ENCODE measurements around the gene CA10.

The CA10 gene

DNA sequence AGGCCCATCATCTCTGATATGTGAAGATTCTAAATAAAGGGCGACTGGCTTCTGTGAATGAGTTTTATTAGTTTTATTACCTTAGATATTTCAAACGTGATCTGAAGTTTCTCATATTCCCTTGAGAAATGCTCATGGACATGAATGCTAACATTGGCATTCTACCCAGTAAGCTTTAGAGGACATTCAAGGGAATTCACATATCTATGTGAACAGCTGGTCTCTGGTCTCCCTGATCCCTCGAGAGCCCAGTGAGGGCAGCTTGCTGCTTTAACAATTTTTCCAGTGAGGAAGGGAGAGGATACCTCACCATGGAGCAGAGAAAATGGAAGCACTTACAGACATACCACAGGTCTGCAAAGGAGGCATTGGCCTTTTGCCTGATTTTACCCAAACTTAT lies 312.7 kb downstream of the CA10 start:
- Histone ChIP-seq H3K9ac (ENCODE audit: low read depth, low read length) (no peak overlapping the region), H3K4me1 (ENCODE audit: control insufficient read depth, insufficient read depth, low read length) (no peaks in the 10 kb centered on the region), H3K9me3 (ENCODE audit: control insufficient read depth, insufficient read depth, low read length) (no peaks in the 10 kb centered on the region), H3K27ac (ENCODE audit: low read depth, low read length) (no peak overlapping the region), H3K4me3 (ENCODE audit: low read depth, low read length) (no peak overlapping the region), H3K27me3 (ENCODE audit: control insufficient read depth, insufficient read depth, low read length) (no peaks in the 10 kb centered on the region), H3K36me3 (ENCODE audit: control insufficient read depth, insufficient read depth, low read length) (no peaks in the 10 kb centered on the region)

DNA sequence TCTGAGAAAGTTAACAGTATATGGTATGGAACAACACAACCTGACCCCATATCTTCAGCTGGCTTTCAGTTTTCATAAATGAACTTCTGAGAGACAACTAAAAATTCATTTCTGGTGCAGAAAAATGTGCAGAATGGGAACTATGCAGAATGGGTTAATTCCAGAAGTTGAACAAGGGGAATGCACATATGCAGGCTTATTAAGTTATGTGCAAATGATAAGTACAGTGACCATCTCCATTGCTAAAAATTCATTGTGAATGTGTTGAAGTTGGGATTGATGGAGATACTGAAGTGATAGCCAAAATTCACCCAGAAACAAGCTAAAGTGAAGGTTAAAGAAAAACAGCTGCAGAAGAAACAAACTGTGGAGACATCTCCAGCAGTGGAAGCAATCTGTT lies 315.8 kb downstream of the CA10 start:
- H3K4me3 ChIP-seq (ENCODE audit: low read depth, low read length) = no peak overlapping the region
- H3K9me3 ChIP-seq (ENCODE audit: control insufficient read depth, insufficient read depth, low read length) = no peaks in the 10 kb centered on the region
- no peaks in the 10 kb centered on the region for H3K36me3 ChIP-seq (ENCODE audit: control insufficient read depth, insufficient read depth, low read length)
- H3K4me1 ChIP-seq (ENCODE audit: control insufficient read depth, insufficient read depth, low read length) = no peaks in the 10 kb centered on the region
- no peak overlapping the region for H3K27ac ChIP-seq (ENCODE audit: low read depth, low read length)
- no peaks in the 10 kb centered on the region for H3K27me3 ChIP-seq (ENCODE audit: control insufficient read depth, insufficient read depth, low read length)
- H3K9ac ChIP-seq (ENCODE audit: low read depth, low read length) = no peak overlapping the region

DNA sequence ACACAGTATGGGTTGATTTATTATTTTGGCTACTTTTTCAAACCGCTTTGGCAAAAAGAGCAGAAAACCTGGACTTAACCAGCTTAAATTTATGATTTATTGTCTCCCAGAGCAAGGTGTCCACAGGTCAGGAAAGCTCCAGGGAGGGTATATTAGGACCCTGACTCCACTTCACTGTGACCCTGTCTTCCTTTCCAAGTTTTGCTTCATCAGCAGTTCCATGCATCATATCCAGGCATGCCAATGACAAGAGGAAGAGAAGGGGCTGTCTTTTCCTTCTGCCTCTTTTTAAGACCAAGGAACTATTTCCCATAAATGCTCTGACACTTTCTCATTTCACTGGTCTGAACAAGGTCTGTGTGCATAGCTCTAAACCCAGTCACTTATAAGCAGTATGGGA lies 316.8 kb downstream of the CA10 start:
- Histone ChIP-seq H3K4me3 (ENCODE audit: low read depth, low read length) (no peak overlapping the region), H3K36me3 (ENCODE audit: control insufficient read depth, insufficient read depth, low read length) (no peaks in the 10 kb centered on the region), H3K4me1 (ENCODE audit: control insufficient read depth, insufficient read depth, low read length) (no peaks in the 10 kb centered on the region), H3K27me3 (ENCODE audit: control insufficient read depth, insufficient read depth, low read length) (no peaks in the 10 kb centered on the region), H3K9ac (ENCODE audit: low read depth, low read length) (no peak overlapping the region), H3K27ac (ENCODE audit: low read depth, low read length) (no peak overlapping the region), H3K9me3 (ENCODE audit: control insufficient read depth, insufficient read depth, low read length) (no peaks in the 10 kb centered on the region)

DNA sequence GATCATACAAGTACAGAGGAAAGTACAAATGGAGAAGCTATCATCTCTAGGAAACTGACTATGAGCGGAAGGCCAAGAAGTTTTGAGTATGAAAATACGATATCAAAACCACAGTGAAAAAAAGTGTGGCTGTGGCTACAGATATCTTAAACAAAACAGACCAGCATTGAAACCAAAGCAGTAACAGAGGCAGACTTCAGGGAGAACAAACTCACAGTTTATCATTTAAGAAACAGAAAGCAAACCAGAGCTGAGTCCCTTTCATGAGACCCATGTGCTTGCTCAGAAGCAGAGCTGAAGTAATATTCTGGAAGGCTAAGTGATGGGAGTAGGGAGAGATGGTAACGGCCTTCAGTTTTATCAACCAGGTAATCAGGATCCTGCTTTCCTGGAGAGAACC lies 317.8 kb downstream of the CA10 start:
- Histone ChIP-seq H3K4me1 (ENCODE audit: control insufficient read depth, insufficient read depth, low read length) (no peaks in the 10 kb centered on the region), H3K27me3 (ENCODE audit: control insufficient read depth, insufficient read depth, low read length) (no peaks in the 10 kb centered on the region), H3K9ac (ENCODE audit: low read depth, low read length) (no peak overlapping the region), H3K9me3 (ENCODE audit: control insufficient read depth, insufficient read depth, low read length) (no peaks in the 10 kb centered on the region), H3K4me3 (ENCODE audit: low read depth, low read length) (no peak overlapping the region), H3K36me3 (ENCODE audit: control insufficient read depth, insufficient read depth, low read length) (no peaks in the 10 kb centered on the region), H3K27ac (ENCODE audit: low read depth, low read length) (no peak overlapping the region)

DNA sequence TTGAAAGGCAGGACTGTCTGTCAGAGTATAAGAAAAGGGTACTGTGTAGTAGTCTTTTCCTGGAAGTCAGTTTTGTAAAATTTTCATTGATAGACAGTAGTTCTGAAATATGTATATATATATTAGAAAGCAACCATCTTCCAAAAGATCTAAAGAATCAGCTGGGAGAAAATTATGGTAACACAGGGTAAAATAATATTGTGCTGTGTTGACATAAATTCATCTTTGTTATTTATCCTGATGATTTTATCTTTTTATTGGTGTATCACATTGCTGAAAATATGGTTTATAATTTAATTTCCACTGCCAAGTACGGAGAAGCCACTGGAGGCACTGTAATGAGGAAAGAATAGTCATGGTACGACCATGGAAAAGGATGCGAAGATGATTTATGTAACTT lies 324.9 kb downstream of the CA10 start:
- Histone ChIP-seq H3K4me3 (ENCODE audit: low read depth, low read length) (no peak overlapping the region), H3K27me3 (ENCODE audit: control insufficient read depth, insufficient read depth, low read length) (no peaks in the 10 kb centered on the region), H3K9me3 (ENCODE audit: control insufficient read depth, insufficient read depth, low read length) (no peaks in the 10 kb centered on the region), H3K4me1 (ENCODE audit: control insufficient read depth, insufficient read depth, low read length) (peaks cover 7% of the 10 kb centered on the region; the same call in 1 of the 2 replicates), H3K27ac (ENCODE audit: low read depth, low read length) (no peak overlapping the region), H3K36me3 (ENCODE audit: control insufficient read depth, insufficient read depth, low read length) (no peaks in the 10 kb centered on the region), H3K9ac (ENCODE audit: low read depth, low read length) (no peak overlapping the region)

DNA sequence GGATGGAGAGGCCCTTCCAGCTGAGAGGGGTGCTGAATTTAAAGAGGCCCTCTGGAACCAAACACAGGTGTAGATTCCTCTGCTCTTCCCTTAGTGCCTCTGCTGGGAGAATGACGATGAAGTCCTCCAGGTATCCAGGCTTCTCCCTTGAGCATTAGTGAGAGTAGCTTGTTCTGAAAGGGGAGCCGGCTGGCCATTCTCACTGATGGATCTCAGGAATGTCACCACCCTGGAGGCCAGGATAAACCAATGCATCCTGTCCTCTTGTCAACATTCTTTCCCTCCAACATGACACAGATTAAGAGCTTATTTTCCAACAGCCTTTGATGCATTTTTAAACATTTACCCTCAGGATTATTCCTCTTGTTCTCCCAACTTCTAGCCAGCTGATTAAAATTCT lies 325.5 kb downstream of the CA10 start:
- Histone ChIP-seq H3K4me3 (ENCODE audit: low read depth, low read length) (no peak overlapping the region), H3K27ac (ENCODE audit: low read depth, low read length) (no peak overlapping the region), H3K9ac (ENCODE audit: low read depth, low read length) (no peak overlapping the region), H3K27me3 (ENCODE audit: control insufficient read depth, insufficient read depth, low read length) (no peaks in the 10 kb centered on the region), H3K9me3 (ENCODE audit: control insufficient read depth, insufficient read depth, low read length) (no peaks in the 10 kb centered on the region), H3K36me3 (ENCODE audit: control insufficient read depth, insufficient read depth, low read length) (no peaks in the 10 kb centered on the region), H3K4me1 (ENCODE audit: control insufficient read depth, insufficient read depth, low read length) (peaks cover 7% of the 10 kb centered on the region; the same call in 1 of the 2 replicates)

DNA sequence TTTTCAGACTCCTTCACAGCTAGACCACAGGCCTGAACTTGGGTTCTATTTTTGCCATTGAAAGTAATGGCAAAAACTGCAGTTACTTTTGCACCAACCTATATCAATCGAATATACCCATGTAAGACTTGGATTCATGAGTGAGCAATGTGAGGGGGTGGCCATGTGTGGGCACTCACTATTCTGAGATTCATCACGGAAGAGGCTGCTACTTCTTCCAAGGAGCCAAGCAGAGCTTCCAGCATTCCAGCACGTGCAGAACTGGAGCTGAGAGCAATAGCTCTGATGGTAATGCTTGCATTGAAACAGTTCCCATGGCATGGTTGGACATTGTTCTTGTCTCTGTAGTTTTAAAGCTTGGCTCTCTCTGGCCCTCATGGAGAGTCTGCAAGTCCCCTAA lies 327.6 kb downstream of the CA10 start:
- Histone ChIP-seq H3K9me3 (ENCODE audit: control insufficient read depth, insufficient read depth, low read length) (no peaks in the 10 kb centered on the region), H3K27me3 (ENCODE audit: control insufficient read depth, insufficient read depth, low read length) (no peaks in the 10 kb centered on the region), H3K4me1 (ENCODE audit: control insufficient read depth, insufficient read depth, low read length) (peaks cover 7% of the 10 kb centered on the region; the same call in 1 of the 2 replicates), H3K27ac (ENCODE audit: low read depth, low read length) (no peak overlapping the region), H3K36me3 (ENCODE audit: control insufficient read depth, insufficient read depth, low read length) (no peaks in the 10 kb centered on the region), H3K4me3 (ENCODE audit: low read depth, low read length) (no peak overlapping the region), H3K9ac (ENCODE audit: low read depth, low read length) (no peak overlapping the region)

DNA sequence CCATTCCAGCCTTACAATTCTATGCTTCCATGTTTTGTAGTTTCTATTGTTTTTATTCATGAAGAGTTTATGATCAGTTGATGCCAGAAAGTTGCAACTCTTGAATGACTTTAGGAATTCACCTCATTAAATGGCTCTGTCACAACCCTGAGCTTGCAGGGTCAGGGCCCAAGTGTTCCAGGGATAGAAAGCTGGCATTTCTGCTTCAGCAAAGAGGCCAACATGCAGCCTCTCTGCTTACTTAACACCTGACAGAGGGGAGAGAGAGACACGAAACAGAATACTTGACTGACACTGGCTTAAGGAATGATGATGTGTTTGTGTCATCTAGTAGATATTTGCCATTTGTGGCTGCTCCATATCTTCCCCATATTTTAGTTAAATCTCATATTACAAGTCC lies 328.1 kb downstream of the CA10 start:
- Histone ChIP-seq H3K9me3 (ENCODE audit: control insufficient read depth, insufficient read depth, low read length) (no peaks in the 10 kb centered on the region), H3K27me3 (ENCODE audit: control insufficient read depth, insufficient read depth, low read length) (no peaks in the 10 kb centered on the region), H3K4me1 (ENCODE audit: control insufficient read depth, insufficient read depth, low read length) (peaks cover 7% of the 10 kb centered on the region; the same call in 1 of the 2 replicates), H3K36me3 (ENCODE audit: control insufficient read depth, insufficient read depth, low read length) (no peaks in the 10 kb centered on the region), H3K9ac (ENCODE audit: low read depth, low read length) (no peak overlapping the region), H3K27ac (ENCODE audit: low read depth, low read length) (no peak overlapping the region), H3K4me3 (ENCODE audit: low read depth, low read length) (no peak overlapping the region)

DNA sequence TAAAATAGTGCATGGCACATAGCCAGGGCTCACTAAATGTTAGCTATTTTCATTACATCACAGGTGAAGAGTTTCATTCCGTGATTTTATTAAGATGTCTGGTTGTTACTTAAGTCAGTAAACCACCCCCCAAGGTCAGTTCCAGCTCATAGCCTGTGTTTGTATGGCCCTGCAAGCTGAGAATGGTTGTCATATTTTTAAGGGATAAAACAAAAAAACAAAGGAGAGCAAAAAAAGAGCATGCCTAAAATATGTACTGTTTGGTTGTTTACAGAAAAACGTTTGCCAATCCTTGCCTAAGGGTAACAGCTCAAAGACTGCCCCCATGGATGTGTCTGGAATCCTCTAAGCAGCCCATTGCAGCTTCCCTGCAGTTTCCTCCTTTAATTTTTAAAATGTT lies 329.6 kb downstream of the CA10 start:
- Histone ChIP-seq H3K9me3 (ENCODE audit: control insufficient read depth, insufficient read depth, low read length) (no peaks in the 10 kb centered on the region), H3K36me3 (ENCODE audit: control insufficient read depth, insufficient read depth, low read length) (no peaks in the 10 kb centered on the region), H3K9ac (ENCODE audit: low read depth, low read length) (no peak overlapping the region)

DNA sequence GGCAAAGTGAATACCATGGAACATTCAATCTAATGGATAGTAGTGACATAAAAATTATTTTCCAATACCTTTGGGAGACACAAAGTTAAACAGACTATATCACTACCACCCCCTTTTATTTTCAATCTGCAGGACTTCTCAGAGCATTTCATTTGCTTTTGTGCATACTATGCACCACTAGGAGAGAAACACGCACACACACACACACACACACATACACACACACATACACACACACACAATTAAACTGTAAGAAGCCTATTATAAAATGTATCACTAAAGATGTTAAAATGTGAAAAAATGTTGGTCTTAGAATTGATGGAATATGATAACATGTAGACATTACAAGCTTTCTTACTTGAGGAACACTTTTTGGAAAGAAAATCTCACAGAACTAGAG lies 331.4 kb downstream of the CA10 start:
- Histone ChIP-seq H3K27ac (ENCODE audit: low read depth, low read length) (no peak overlapping the region), H3K36me3 (ENCODE audit: control insufficient read depth, insufficient read depth, low read length) (no peaks in the 10 kb centered on the region), H3K9me3 (ENCODE audit: control insufficient read depth, insufficient read depth, low read length) (no peaks in the 10 kb centered on the region), H3K27me3 (ENCODE audit: control insufficient read depth, insufficient read depth, low read length) (no peaks in the 10 kb centered on the region), H3K4me3 (ENCODE audit: low read depth, low read length) (no peak overlapping the region), H3K4me1 (ENCODE audit: control insufficient read depth, insufficient read depth, low read length) (peaks cover 7% of the 10 kb centered on the region; the same call in 1 of the 2 replicates), H3K9ac (ENCODE audit: low read depth, low read length) (no peak overlapping the region)

More for the DNA sequence above, 329.6 kb downstream of the CA10 start:
- no peak overlapping the region for H3K27ac ChIP-seq (ENCODE audit: low read depth, low read length)
- H3K4me1 ChIP-seq (ENCODE audit: control insufficient read depth, insufficient read depth, low read length) = peaks cover 7% of the 10 kb centered on the region; the same call in 1 of the 2 replicates
- H3K27me3 ChIP-seq (ENCODE audit: control insufficient read depth, insufficient read depth, low read length) = no peaks in the 10 kb centered on the region
- no peak overlapping the region for H3K4me3 ChIP-seq (ENCODE audit: low read depth, low read length)

DNA sequence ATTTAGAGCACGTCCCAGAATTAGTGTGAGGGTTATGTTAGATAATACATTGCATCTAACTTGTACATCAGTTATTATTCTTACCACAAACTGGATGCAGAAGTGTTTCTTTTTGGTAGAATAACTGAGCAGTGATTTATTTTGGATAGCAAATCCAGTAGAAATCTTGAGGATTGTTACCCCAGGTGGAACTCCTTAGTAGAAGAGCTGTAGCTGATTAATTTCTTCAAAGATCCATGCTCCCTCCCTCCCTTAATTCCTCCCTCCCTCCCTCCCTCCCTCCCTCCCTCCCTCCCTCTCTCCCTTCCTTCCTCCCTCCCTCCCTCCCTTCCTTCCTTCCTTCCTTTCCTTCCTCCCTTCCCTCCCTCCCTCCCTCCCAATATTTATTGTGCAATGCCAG lies 337.7 kb downstream of the CA10 start:
- Histone ChIP-seq H3K27ac (ENCODE audit: low read depth, low read length) (no peak overlapping the region), H3K4me1 (ENCODE audit: control insufficient read depth, insufficient read depth, low read length) (peaks cover 5% of the 10 kb centered on the region; the same call in 1 of the 2 replicates), H3K4me3 (ENCODE audit: low read depth, low read length) (no peak overlapping the region), H3K36me3 (ENCODE audit: control insufficient read depth, insufficient read depth, low read length) (no peaks in the 10 kb centered on the region), H3K9me3 (ENCODE audit: control insufficient read depth, insufficient read depth, low read length) (no peaks in the 10 kb centered on the region), H3K27me3 (ENCODE audit: control insufficient read depth, insufficient read depth, low read length) (no peaks in the 10 kb centered on the region), H3K9ac (ENCODE audit: low read depth, low read length) (no peak overlapping the region)

DNA sequence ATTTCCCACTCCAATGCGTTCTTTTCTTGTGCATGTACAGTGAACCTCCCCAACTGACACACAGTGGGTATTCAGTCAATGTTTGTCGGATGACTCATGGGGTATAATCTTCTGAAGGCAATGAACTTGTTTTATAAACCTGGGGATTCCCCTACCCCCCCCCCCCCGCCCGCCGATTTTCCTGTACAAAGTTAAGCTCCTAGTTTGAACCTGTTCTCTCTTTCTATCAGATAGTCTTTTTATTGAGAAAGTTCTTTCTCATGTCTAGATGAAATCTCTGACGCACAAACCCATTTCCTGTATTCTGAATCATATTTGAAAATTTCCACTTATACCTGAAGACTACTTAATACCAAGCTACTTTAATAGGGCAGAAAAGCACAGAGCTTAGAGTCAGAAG lies 338.3 kb downstream of the CA10 start:
- Histone ChIP-seq H3K27me3 (ENCODE audit: control insufficient read depth, insufficient read depth, low read length) (no peaks in the 10 kb centered on the region), H3K4me1 (ENCODE audit: control insufficient read depth, insufficient read depth, low read length) (peaks cover 5% of the 10 kb centered on the region; the same call in 1 of the 2 replicates), H3K4me3 (ENCODE audit: low read depth, low read length) (no peak overlapping the region), H3K27ac (ENCODE audit: low read depth, low read length) (no peak overlapping the region), H3K9ac (ENCODE audit: low read depth, low read length) (no peak overlapping the region), H3K9me3 (ENCODE audit: control insufficient read depth, insufficient read depth, low read length) (no peaks in the 10 kb centered on the region), H3K36me3 (ENCODE audit: control insufficient read depth, insufficient read depth, low read length) (no peaks in the 10 kb centered on the region)

All from HUES48 (cell line).